ENCODE results near the gene ABCC4.
A peak's percentile ranks its signal among the peaks of the same experiment; 100 is the strongest.

Gene ABCC4
- total RNA-seq: 15.0 reads per million, percentile 40 among the genes with 10 or more reads in this experiment

DNA sequence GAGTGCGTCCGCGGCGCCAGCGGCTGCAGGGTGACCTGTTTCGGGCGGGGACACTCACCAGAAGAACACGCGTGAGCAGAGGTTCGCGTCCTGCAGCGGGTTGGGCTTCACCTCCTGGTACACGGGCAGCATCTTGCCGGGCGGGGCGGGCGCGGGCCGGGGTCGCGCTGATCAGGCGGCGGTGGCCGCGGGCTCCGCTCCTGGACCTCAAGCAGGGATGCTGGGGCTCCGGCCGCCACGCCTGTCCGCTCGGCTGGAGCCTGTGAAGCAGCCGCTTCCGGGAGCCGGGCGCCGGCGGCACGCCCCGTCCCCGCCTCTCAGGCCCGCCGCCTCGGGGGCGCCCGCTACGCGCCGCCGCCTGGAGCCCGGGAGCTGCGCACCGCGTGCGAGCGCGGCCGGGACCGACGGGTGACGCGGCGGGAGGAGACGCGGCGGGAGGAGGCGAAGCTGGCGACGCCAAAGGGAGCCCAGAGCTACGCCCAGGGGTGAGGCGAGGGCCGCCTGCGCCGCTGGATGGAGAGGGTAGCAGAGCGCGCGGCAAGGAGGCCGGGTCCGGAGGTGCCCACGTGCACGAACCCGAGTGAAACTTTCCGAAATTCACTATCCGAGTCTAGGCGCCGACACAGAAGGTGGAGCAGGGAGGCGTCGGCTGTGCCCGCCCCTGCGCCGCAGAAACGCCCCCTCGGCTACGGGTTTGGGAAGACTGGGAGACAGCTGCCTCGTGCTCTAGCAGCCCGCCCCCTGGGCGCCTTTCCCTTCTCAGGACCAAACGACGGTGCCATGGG is at the start of gene ABCC4:
ABCC4 (minus strand) TSS at position 269 of the 785 bp plus-strand sequence; CDS start at position 132, 137 bp downstream.
- peak; percentile 23 for DNase-seq

- DNase-seq: no peak
Observed at GRCh38 chr13:95349267-95349666, 48.0 kb upstream of the ABCC4 start.

- no peak for DNase-seq
Observed at GRCh38 chr13:95343944-95344343, 42.7 kb upstream of the ABCC4 start.

DNA sequence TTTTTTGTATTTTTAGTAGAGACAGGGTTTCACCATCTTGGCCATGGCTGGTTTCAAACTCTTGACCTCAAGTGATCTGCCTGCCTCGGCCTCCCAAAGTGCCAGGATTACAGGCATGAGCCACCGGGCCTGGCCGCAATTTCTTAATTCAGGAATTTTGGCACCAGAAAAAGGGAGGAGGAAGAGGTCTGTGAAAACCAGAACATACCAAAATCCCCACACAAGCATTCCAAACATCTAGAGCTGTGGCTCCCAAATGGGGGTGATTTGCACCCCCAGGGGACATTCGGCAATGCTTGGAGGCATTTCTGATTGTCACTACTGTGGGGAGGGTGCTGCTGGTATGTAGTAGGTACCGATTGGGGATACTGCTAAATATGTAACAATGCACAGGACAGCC is 40.2 kb upstream of the ABCC4 start:
- DNase-seq: no peak

- no peak for DNase-seq
Observed at GRCh38 chr13:95338905-95339304, 37.7 kb upstream of the ABCC4 start.

GRCh38 chr13:95337597-95337996 is 36.3 kb upstream of the ABCC4 start:
- no peak for DNase-seq

- no peak for DNase-seq
Observed at GRCh38 chr13:95335667-95336066, 34.4 kb upstream of the ABCC4 start.

DNA sequence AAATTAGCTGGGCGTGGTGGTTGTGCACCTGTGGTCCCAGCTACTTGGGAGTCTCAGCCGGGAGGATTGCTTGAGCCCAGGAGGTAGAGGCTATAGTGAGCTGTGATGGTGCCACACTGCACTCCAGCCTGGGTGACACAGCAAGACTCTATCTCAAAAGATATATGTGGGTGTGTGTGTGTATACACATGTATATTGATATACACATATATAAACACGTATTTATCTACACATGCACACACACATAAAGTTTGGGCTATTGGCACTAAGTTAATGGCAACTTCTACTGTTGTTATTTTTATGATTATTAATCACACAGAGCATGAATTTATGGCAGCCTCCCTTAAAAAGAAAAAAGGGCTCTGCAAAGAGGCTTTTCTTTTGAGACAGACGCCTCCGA is 27.1 kb upstream of the ABCC4 start:
- no peak for DNase-seq

DNA sequence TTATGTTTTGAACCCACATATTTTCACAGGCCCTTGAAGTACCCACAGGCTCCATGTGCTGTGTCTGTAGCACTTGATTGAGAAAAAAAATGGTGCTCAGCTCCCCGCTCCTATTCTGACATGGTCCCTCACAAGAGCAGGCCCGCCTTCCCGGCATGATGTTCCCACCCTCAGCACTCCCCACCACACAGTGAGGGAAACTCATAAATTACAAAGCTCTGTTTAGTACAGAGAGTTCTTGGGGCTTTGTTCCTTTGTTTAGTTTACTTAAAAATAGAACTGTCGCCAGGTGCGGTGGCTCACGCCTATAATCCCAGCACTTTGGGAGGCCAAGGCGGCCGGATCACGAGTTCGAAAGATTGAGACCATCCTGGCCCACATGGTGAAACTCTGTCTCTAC is 25.9 kb upstream of the ABCC4 start:
- no peak for DNase-seq

DNA sequence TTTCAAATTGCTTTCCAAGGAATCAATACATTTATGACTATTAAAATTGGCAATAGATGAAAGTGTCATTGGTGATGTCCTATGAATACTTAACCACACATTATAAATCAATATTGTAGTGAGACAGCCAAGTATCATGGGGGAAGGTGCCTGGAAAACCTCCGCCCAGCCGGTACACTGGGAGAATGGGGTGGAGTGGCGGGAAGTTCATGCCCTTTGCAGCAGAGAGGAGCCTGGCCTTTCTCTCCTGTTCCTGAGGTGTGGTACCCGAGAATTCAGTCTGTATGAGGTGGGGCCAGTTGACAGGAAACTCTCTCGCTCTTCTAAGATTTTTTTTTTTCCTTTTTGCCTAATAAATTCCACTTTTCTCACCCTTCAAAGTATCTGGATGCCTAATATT is 25.4 kb upstream of the ABCC4 start:
- DNase-seq: no peak

- DNase-seq: no peak
Observed at GRCh38 chr13:95325485-95325884, 24.2 kb upstream of the ABCC4 start.

GRCh38 chr13:95323930-95324662 is 22.8 kb upstream of the ABCC4 start:
- no peak for DNase-seq

DNA sequence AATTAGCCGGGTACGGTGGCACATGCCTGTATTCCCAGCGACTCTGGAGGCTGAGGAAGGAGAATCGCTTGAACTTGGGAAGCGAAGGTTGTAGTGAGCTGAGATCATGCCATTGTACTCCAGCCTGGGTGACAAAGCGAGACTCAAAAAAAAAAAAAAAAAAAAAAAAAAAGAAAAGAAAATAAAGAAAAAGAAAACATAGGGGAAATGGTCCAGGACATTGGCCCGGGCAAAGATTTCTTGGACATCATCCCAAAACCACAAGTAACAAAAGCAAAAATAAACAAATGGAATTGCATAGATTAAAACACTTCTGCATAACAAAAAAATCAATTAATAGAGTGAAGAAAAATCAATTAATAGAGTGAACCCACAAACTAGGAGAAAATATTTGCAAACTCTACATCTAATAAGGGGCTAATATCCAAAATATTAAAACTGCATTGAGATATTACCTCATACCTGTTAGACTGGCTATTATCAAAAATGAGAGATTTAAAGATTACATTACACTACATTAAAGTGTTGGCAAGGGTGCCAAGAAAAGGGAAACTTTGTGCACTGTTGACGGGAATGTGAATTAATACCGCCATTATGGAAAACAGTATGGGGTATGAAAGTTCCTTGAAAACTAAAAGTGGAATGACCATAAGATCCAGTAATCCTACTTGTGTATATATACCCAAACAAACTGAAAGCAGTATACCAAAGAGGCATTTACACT is 18.5 kb upstream of the ABCC4 start:
- DNase-seq: no peak

DNA sequence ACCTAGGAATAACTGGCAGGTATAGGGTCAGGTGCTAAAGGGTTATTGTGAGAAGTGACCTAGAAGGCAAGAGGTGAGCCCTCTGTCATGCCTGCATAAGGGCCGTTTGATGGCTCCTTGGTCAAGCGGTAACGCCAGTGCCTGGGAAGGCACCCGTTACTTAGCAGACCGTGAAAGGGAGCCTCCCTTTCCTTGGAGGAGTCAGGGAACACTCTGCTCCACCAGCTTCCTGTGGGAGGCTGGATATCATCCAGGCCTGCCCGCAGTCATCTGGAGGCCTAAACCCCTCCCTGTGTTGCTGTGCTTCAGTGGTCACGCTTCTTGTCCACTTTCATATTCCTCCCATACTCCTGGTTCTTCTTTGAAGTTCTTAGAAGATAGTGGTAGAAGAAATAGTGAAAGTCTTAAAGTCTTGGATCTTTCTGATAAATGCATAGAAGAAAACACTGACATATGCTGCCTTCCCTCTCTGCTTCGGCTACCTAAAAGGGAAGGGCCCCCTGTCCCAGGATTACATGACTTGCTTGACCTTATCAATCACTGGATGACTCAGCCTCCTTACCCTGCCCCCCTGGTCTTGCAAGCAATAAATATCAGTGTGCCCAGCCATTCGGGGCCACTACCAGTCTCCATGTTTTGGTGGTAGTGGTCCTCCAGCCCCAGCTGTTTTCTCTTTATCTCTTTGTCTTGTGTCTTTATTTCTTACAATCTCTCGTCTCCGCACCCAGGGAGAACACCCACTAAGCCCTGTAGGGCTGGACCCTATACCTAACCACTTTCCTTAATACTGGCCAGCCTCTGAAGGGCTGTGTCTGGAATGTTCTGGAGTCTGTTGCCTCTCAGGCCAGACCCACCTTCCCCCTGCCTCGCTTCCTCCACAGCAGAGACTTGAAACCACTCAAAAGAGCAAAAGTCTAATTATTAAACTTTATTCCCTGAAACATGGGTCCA is 16.1 kb upstream of the ABCC4 start:
- DNase-seq: no peak

DNA sequence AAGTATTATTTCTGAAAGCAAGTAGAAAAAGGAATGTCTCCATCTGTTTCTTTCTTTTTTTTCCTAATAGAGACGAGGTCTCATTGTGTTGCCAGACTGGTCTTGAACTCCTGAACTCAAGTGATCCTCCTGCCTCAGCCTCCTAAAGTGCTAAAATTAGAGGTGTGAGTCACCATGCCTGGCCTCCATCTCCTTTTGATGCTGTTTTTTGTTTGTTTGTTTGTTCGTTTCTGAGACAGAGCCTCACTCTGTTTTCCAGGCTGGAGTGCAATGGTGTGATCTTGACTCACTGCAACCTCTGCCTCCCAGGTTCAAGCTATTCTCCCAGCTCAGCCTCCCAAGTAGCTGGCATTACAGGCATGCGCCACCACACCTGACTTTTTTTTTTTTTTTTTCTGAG is 14.5 kb upstream of the ABCC4 start:
- no peak for DNase-seq

GRCh38 chr13:95307507-95307906 is 6.3 kb upstream of the ABCC4 start:
- DNase-seq: no peak

DNA sequence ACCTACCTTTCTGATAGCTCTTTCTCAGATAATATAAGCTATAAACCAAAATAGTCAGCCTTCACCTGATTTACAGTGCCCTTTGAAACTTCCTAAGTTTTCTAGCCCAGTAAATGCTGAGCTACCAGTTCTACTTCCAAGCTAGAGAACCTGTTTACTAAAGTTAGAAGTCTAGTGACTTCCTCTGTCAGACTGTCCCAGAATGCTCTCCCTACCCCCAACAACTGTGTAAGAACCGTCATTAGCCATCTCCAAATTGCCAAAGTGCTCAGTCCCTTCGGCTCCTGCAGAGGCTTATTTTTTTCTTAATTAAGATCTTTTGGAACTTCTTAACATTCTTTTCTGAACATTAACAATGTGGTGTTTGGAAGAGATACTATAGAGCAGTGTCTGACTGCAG is 3.2 kb upstream of the ABCC4 start:
- DNase-seq: no peak

- DNase-seq: no peak
Observed at GRCh38 chr13:95301968-95302393, 730 bp upstream of the ABCC4 start.

DNA sequence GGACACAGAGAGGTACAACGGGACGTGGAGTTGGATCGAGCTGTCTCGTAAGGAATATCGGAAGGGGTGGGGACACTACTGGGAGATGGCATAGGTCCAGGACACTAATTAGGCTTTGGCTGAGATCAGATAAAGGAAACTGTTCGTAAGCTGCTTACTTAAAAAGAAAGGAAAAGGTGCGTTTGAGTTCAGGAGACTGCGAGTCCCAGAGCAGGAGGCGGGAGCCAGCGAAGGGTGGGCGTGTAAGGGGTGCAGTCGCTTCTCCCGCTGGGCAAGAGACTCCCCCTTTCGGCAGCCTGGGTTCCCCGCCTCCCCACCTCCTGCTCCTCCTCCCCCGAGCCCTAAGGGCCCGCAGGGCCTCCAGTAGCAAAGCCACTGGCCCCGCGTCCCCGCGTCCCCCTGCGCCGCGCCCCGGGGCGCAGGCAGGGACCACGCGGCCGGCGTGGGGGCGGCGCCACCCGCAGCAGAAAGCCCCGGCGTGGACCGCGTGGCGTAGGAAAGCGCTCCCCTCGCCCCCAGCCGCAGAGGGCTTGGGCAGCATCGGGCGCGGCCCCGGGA is 547 bp downstream of the ABCC4 start:
- peak; percentile 10 for DNase-seq

- DNase-seq: no peak
Observed at GRCh38 chr13:95298971-95299621, 2.2 kb downstream of the ABCC4 start.
